SKM-1 treated with dmso at 0.1 percent for 144 hours (cell line): ENCODE data around the gene PLCL2.
A peak's percentile ranks its signal among the peaks of the same experiment; 100 is the strongest.

Experiments used
- DNase-seq: peaks from one replicate; lab custom pipeline; 2025; ENCODE audit not compliant: unreplicated experiment; lab: John Stamatoyannopoulos, UW

PLCL2 gene

DNA sequence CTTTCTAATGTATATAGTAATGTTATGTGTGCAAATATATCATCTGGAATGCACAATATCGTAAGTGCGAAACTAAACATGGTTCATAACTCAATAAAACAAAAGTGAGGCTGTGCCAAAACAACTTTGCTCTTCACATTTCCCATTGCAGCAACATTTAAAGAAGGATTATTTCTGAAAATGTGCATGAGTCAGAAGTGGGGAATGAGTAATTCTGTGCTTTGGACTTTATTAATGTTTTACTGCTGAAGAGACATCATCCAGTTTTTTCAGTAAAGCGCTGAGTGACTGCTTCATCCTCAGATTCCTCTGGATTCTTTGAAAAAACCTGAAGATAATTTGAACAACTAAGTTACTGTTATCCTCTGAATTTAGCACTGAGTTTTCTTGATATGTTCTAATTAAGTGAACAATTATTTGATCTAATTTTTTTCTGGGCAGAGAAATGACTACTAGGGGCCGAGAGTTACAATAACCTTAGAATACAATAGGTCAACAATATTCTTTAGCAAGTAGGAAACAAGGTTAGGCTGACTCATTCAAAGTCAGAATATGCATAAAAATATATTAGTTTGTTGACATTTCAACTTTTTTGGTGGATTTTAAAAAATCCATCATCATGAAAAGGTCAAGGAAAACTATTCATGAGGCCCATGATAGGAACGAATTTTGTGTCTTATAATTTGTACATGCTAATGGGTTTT lies 20.0 kb upstream of the PLCL2 start:
- DNase-seq, result no peak

DNA sequence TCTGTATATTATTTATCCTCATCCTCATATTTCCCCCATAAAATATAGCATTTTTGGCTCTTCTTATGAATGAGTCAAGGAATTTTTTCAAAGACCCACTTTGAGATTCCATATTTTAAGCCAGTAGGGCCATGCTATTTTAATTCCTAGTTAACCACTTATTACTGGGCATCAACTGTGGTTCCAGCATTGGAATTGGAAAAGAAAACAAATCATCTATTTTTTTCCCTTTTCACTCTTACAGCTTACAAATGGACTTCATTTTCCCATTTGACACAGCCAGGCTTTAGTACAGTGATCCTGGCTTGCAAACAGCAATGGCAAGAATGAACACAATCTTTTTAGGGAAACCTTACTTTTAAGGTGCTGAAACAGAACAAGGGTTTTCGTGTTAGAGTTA lies 19.4 kb upstream of the PLCL2 start:
- DNase-seq, result no peak

DNA sequence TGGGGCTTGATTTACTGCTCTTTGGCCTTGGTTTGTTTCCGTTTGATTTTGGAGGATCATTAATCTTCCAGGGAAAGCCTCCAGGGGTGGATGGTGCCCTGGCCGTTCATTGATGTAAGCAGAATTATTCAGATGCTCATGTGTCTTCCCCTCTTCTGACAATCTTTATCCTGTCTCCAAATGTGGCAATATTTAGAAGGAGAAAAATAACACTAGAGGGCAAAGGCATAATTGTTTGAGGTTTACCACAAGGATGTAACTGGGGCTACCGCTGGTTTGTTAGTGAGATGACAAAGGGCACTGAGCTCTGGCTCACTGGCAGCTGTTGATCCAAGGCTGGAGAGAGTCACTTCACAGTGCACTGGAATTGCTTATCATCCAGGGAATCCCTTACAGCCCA lies 18.2 kb upstream of the PLCL2 start:
- peak; percentile 60 for DNase-seq

- no peak for DNase-seq
Observed at GRCh38 chr3:16868513-16868912, 16.2 kb upstream of the PLCL2 start.

GRCh38 chr3:16869261-16870005 lies 15.3 kb upstream of the PLCL2 start:
- DNase-seq, result peak; percentile 13

- DNase-seq, result no peak
Observed at GRCh38 chr3:16871915-16872842, 12.6 kb upstream of the PLCL2 start.

DNA sequence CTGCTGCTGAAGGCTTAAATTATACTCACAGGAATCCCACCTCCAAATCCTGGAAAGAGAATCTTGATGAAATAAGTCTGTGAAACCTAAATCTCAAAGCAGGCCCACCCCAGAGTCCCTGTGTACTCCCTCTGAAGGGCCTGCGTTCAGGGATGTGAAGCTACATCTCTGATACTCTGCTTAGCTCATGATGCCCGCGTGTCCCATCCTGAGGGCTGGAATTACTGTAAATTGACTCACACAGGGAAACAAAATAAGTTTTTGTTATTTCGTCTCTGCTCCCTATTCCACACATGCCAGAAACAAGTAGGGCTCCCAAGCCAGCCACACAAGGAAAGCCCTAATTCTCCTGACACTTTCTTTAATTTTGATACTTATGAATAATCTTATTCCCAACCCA lies 10.9 kb upstream of the PLCL2 start:
- no peak for DNase-seq

DNA sequence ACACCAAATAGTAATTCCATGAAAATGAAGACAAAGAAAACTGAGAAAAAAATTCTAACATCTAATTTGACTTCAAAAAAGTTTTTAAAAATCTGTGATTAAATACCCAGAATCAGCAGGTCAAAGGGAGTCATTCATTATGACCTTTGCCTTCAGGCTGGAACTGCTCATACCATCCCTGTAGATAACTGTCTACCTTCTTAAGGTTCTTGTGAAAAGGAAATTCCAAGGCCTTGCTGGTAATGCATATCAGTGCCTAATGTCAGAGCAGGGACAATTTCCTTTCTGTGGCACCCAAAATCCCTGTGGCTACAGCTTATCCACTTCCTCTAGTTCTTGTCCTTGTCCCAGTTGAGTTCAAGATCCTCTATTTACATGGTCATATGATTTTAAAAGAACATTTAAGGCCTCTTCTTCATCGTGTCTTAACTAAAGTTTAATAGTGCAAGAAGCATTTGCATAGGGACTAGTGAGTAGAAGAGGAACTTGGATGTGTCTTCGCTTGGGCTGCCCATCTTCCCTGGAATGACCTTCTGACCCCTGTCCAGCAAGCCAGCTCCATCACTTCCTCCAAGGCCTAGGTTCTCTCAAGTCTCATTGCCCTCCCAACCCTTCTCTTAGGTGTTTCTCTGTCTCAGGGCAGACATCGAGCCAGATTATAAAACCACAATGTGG lies 8.7 kb upstream of the PLCL2 start:
- peak; percentile 26 for DNase-seq

GRCh38 chr3:16877505-16877904 lies 7.2 kb upstream of the PLCL2 start:
- no peak for DNase-seq

GRCh38 chr3:16877911-16878310 lies 6.8 kb upstream of the PLCL2 start:
- DNase-seq, result no peak

- DNase-seq, result no peak
Observed at GRCh38 chr3:16881896-16882630, 2.7 kb upstream of the PLCL2 start.

DNA sequence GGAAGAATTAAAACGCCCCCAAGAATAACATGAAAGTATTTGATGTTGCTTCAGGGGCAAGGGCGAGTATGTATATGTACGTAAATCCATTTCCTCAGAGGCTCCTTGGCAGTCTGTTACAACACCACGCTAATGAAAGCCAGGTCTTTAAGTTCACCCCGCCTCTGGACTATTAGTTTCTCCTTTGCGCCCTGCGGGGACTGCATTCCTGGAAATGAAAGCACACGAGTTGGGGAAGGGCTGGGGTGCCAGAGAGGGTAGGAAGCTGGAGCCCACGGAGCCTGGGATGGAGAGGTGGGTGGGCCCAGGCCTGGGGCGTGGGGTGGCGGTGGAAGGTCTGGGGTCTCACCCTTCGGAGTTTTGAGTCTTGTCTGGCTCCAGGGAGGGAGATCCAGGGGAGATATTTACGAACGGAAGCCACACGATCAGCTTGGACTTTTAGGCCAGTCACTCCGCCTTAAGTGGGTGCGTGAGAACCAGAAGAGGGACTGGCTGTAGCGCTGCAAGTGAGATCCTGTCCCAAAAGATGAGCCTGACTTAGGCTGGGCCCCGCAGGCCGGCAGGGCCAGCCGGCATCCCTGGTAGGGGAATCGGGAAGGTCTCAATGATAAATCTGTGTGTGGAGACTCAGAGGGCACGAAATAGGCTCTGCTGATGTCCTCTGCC lies 1.6 kb upstream of the PLCL2 start:
- DNase-seq, result no peak

DNA sequence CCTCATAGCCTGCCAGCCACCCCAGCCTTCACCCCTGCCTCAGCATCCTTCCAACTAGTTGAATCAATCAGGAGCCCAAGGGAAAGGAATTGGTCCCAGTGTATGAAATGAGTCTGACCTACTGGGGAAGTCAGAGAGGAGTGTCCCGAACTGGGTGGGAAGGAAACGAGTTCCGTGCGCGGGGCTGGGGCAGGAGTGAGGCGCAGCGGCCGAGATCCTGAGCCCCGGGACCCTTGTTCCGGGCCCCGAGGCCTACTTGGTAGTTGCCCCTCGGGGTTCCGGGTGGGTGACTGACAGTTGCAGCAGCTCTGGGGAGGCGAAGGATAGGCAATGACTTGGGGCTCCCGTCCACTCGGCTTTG lies 1.1 kb upstream of the PLCL2 start:
- DNase-seq, result no peak

GRCh38 chr3:16884084-16884747 lies 539 bp upstream of the PLCL2 start:
- DNase-seq, result no peak

DNA sequence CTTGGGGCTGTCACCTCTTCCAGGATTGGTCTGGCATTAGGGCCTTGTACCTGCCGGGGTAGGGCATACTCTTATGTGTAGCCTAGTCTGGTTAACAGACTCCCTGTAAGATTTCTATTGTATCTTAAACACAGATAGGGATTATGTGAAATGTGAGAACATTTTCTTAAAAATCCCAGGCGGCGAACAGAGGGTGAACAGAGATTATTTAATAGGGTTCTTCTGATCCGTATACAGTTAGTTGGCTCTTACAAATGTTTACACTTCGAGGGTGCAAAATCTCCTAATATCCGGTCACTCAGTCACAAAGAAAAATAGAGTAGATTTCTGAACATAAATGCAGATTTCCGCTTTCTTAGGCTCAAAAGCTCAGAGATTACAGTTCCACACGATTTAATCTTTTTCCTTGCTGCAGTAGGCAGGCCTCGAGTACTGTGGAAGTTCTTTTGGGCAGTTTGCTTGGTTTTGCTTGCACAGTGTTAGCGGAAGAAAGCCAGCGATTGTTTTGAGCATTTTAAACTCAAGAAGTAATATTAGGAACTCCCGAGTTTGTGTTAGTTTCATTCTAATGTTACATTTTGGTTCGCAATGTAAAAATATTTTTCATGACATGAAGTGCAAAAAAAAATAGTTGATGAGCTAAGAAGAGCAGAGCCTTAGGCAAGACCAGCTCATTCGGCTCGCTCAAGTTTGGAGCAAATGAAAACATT lies 993 bp downstream of the PLCL2 start:
- DNase-seq, result no peak

GRCh38 chr3:16886303-16886683 lies 1.5 kb downstream of the PLCL2 start:
- peak; percentile 15 for DNase-seq

GRCh38 chr3:16887130-16887529 lies 2.4 kb downstream of the PLCL2 start:
- DNase-seq, result no peak

GRCh38 chr3:16888356-16888755 lies 3.6 kb downstream of the PLCL2 start:
- no peak for DNase-seq
